ENCODE data around the gene DDX10. TPM values are rescaled to one million over a fixed set of nuclear protein-coding genes. Genes with fewer than 3 reads are reported as not detected.

DDX10 gene
- total RNA-seq, 1 donor, result 13.5 TPM

GRCh38 chr11:108863528-108863927 lies 198.7 kb downstream of the DDX10 start:
- no peak for DNase-seq (ENCODE audit: low read depth in 2 of 3, low spot score in 2 of 3)

- DNase-seq (ENCODE audit: low read depth in 2 of 3, low spot score in 2 of 3), result no peak
Measured at GRCh38 chr11:108865406-108865805, 200.5 kb downstream of the DDX10 start.

GRCh38 chr11:108866781-108867180 lies 201.9 kb downstream of the DDX10 start:
- no peak for DNase-seq (ENCODE audit: low read depth in 2 of 3, low spot score in 2 of 3)

GRCh38 chr11:108870373-108871020 lies 205.6 kb downstream of the DDX10 start:
- no peak for DNase-seq (ENCODE audit: low read depth in 2 of 3, low spot score in 2 of 3)

- DNase-seq (ENCODE audit: low read depth in 2 of 3, low spot score in 2 of 3), result peak in 2 of 3 donors; percentile 18 to 45
Measured at GRCh38 chr11:108871152-108871551, 206.3 kb downstream of the DDX10 start.

- DNase-seq (ENCODE audit: low read depth in 2 of 3, low spot score in 2 of 3), result no peak
Measured at GRCh38 chr11:108871867-108872266, 207.0 kb downstream of the DDX10 start.

GRCh38 chr11:108872781-108873291 lies 208.0 kb downstream of the DDX10 start:
- DNase-seq (ENCODE audit: low read depth in 2 of 3, low spot score in 2 of 3), result no peak

GRCh38 chr11:108873310-108873709 lies 208.4 kb downstream of the DDX10 start:
- no peak for DNase-seq (ENCODE audit: low read depth in 2 of 3, low spot score in 2 of 3)

- no peak for DNase-seq (ENCODE audit: low read depth in 2 of 3, low spot score in 2 of 3)
Measured at GRCh38 chr11:108873941-108874340, 209.1 kb downstream of the DDX10 start.

- DNase-seq (ENCODE audit: low read depth in 2 of 3, low spot score in 2 of 3), result no peak
Measured at GRCh38 chr11:108875134-108875533, 210.3 kb downstream of the DDX10 start.

- no peak for DNase-seq (ENCODE audit: low read depth in 2 of 3, low spot score in 2 of 3)
Measured at GRCh38 chr11:108877178-108877577, 212.3 kb downstream of the DDX10 start.

GRCh38 chr11:108880510-108880909 lies 215.6 kb downstream of the DDX10 start:
- DNase-seq (ENCODE audit: low read depth in 2 of 3, low spot score in 2 of 3), result no peak

- DNase-seq (ENCODE audit: low read depth in 2 of 3, low spot score in 2 of 3), result no peak
Measured at GRCh38 chr11:108881131-108881530, 216.3 kb downstream of the DDX10 start.

GRCh38 chr11:108882211-108882831 lies 217.5 kb downstream of the DDX10 start:
- no peak for DNase-seq (ENCODE audit: low read depth in 2 of 3, low spot score in 2 of 3)

GRCh38 chr11:108886005-108886659 lies 221.3 kb downstream of the DDX10 start:
- no peak for DNase-seq (ENCODE audit: low read depth in 2 of 3, low spot score in 2 of 3)

GRCh38 chr11:108886660-108887009 lies 221.8 kb downstream of the DDX10 start:
- DNase-seq (ENCODE audit: low read depth in 2 of 3, low spot score in 2 of 3), result no peak

GRCh38 chr11:108887436-108888238 lies 222.8 kb downstream of the DDX10 start:
- DNase-seq (ENCODE audit: low read depth in 2 of 3, low spot score in 2 of 3), result no peak

GRCh38 chr11:108890482-108891105 lies 225.7 kb downstream of the DDX10 start:
- no peak for DNase-seq (ENCODE audit: low read depth in 2 of 3, low spot score in 2 of 3)

- no peak for DNase-seq (ENCODE audit: low read depth in 2 of 3, low spot score in 2 of 3)
Measured at GRCh38 chr11:108891143-108891542, 226.3 kb downstream of the DDX10 start.

- no peak for DNase-seq (ENCODE audit: low read depth in 2 of 3, low spot score in 2 of 3)
Measured at GRCh38 chr11:108891909-108892511, 227.1 kb downstream of the DDX10 start.
